GM21786 (cell line): Measurements from ENCODE around the gene CUZD1.

Experiments
- ATAC-seq: cut with Tn5 transposase; IDR thresholded peaks from one replicate; pipeline ENCODE4 v1.9.1; 2021; ENCODE audit not compliant: unreplicated experiment

Gene CUZD1

GRCh38 chr10:122855745-122856144, 10.1 kb upstream of the CUZD1 start:
- no peak for ATAC-seq

GRCh38 chr10:122854648-122855047, 9.0 kb upstream of the CUZD1 start:
- no peak for ATAC-seq

- no peak for ATAC-seq
These were observed 8.1 kb upstream of the CUZD1 start for GRCh38 chr10:122853665-122854313.

- ATAC-seq = no peak
These were observed 6.6 kb upstream of the CUZD1 start for GRCh38 chr10:122852261-122852660.

- ATAC-seq = no peak
These were observed 5.3 kb upstream of the CUZD1 start for GRCh38 chr10:122850705-122851640.

- ATAC-seq = no peak
These were observed 4.4 kb upstream of the CUZD1 start for GRCh38 chr10:122849900-122850605.

GRCh38 chr10:122849090-122849489, 3.4 kb upstream of the CUZD1 start:
- no peak for ATAC-seq

GRCh38 chr10:122847782-122848604, 2.3 kb upstream of the CUZD1 start:
- no peak for ATAC-seq

GRCh38 chr10:122844146-122844545, 1.5 kb downstream of the CUZD1 start:
- no peak for ATAC-seq

GRCh38 chr10:122841569-122841968, 4.1 kb downstream of the CUZD1 start:
- no peak for ATAC-seq

GRCh38 chr10:122839505-122839904, 6.2 kb downstream of the CUZD1 start:
- no peak for ATAC-seq

- ATAC-seq = no peak
These were observed 6.8 kb downstream of the CUZD1 start for GRCh38 chr10:122838880-122839279.

- ATAC-seq = no peak
These were observed 9.7 kb downstream of the CUZD1 start for GRCh38 chr10:122835908-122836307.

- no peak for ATAC-seq
These were observed 14.7 kb downstream of the CUZD1 start for GRCh38 chr10:122830965-122831353.

GRCh38 chr10:122830273-122830964, 15.2 kb downstream of the CUZD1 start:
- ATAC-seq = no peak

- no peak for ATAC-seq
These were observed 16.2 kb downstream of the CUZD1 start for GRCh38 chr10:122829454-122829853.

GRCh38 chr10:122828716-122829255, 16.9 kb downstream of the CUZD1 start:
- ATAC-seq = no peak

GRCh38 chr10:122827302-122827701, 18.4 kb downstream of the CUZD1 start:
- ATAC-seq = no peak

GRCh38 chr10:122822973-122823690, 22.5 kb downstream of the CUZD1 start:
- ATAC-seq = no peak
